Liver (tissue), 9 donors: ENCODE data around the gene TBC1D5. TPM values are rescaled to one million over a fixed set of nuclear protein-coding genes. Genes with fewer than 3 reads are reported as not detected.

Experiments used
- DNase-seq: peaks from one replicate; pipeline ENCODE4 v3.0.0-alpha.2; 2017; ENCODE audit warnings: low spot score
- H3K27ac ChIP-seq, 2 donors: one replicate each; pipeline ENCODE4 v1.7.0; 2013; ENCODE audit warnings: inconsistent platforms in 2 of 2, low read length in 2 of 2, control low read depth in 1 of 2, low read depth in 1 of 2, mild to moderate bottlenecking in 1 of 2
- H3K27me3 ChIP-seq, 4 donors: one replicate each; pipeline versions ENCODE4 v1.6.1 to v1.7.0; 2013; ENCODE audit warnings: low read length in 3 of 4, inconsistent platforms in 1 of 4, mild to moderate bottlenecking in 1 of 4, moderate library complexity in 1 of 4; ENCODE audit not compliant: control insufficient read depth in 4 of 4, insufficient read depth in 4 of 4
- H3K36me3 ChIP-seq, 4 donors: one replicate each; pipeline versions ENCODE4 v1.6.1 to v1.7.0; 2013; ENCODE audit warnings: low read length in 3 of 4, mild to moderate bottlenecking in 3 of 4, low read depth in 1 of 4, moderate library complexity in 1 of 4; ENCODE audit not compliant: control insufficient read depth in 4 of 4, insufficient read depth in 3 of 4
- H3K4me1 ChIP-seq, 4 donors: one replicate each; pipeline versions ENCODE4 v1.6.1 to v1.7.0; 2013; ENCODE audit warnings: low read length in 3 of 4, mild to moderate bottlenecking in 3 of 4, moderate library complexity in 1 of 4; ENCODE audit not compliant: control insufficient read depth in 4 of 4, insufficient read depth in 4 of 4
- H3K4me3 ChIP-seq, 3 donors: one replicate each; pipeline versions ENCODE4 v1.6.1 to v1.7.0; 2013; ENCODE audit warnings: low read length in 3 of 3, control low read depth in 1 of 3, low read depth in 1 of 3, mild to moderate bottlenecking in 1 of 3
- H3K9ac ChIP-seq, 2 donors: one replicate each; pipeline ENCODE4 v1.7.0; 2013; ENCODE audit warnings: low read length in 2 of 2, mild to moderate bottlenecking in 2 of 2, moderate library complexity in 2 of 2, control low read depth in 1 of 2, low read depth in 1 of 2
- H3K9me3 ChIP-seq, 4 donors: one replicate each; pipeline versions ENCODE4 v1.6.1 to v1.7.0; 2013; ENCODE audit warnings: low read length in 3 of 4; ENCODE audit not compliant: control insufficient read depth in 4 of 4
- EGR1 ChIP-seq, 2 donors: IDR thresholded peaks; 2 replicates each; pipeline ENCODE4 v1.6.1; 2016 to 2018; ENCODE audit warnings: antibody characterized with exemption in 2 of 2, low read depth in 2 of 2
- FOXA1 ChIP-seq: IDR thresholded peaks from 2 replicates; pipeline ENCODE4 v1.6.1; 2016; ENCODE audit warnings: antibody characterized with exemption
- FOXA2 ChIP-seq: IDR thresholded peaks from 2 replicates; pipeline ENCODE4 v1.6.1; 2016; ENCODE audit warnings: antibody characterized with exemption
- GABPA ChIP-seq, 2 donors: IDR thresholded peaks in 1 of 2; conservative IDR thresholded peaks in 1 of 2; 2 replicates each; pipeline ENCODE4 v1.6.1; 2016; ENCODE audit warnings: antibody characterized with exemption in 2 of 2, mild to moderate bottlenecking in 1 of 2, moderate library complexity in 1 of 2
- HNF4A ChIP-seq, 2 donors: conservative IDR thresholded peaks; 2 replicates each; pipeline ENCODE4 v1.6.1; 2016; ENCODE audit warnings: antibody characterized with exemption in 2 of 2, mild to moderate bottlenecking in 2 of 2
- HNF4G ChIP-seq: IDR thresholded peaks from 2 replicates; pipeline ENCODE4 v1.6.1; 2016; ENCODE audit warnings: antibody characterized with exemption
- JUND ChIP-seq, 2 donors: IDR thresholded peaks; 2 replicates each; pipeline ENCODE4 v1.6.1; 2016; ENCODE audit warnings: antibody characterized with exemption in 2 of 2
- NR2F2 ChIP-seq: IDR thresholded peaks from 2 replicates; pipeline ENCODE4 v1.6.1; 2016; ENCODE audit warnings: antibody characterized with exemption
- RAD21 ChIP-seq, 2 donors: IDR thresholded peaks; 2 replicates each; pipeline ENCODE4 v1.6.1; 2016; ENCODE audit warnings: antibody characterized with exemption in 2 of 2, mild to moderate bottlenecking in 2 of 2
- RXRA ChIP-seq, 2 donors: IDR thresholded peaks; 2 replicates each; pipeline ENCODE4 v1.6.1; 2017 to 2018; ENCODE audit warnings: antibody characterized with exemption in 2 of 2, mild to moderate bottlenecking in 1 of 2
- SP1 ChIP-seq: IDR thresholded peaks from 2 replicates; pipeline ENCODE4 v1.6.1; 2018; ENCODE audit warnings: antibody characterized with exemption, mild to moderate bottlenecking
- TAF1 ChIP-seq: conservative IDR thresholded peaks from 2 replicates; pipeline ENCODE4 v1.6.1; 2016; ENCODE audit warnings: antibody characterized with exemption, mild to moderate bottlenecking
- YY1 ChIP-seq: IDR thresholded peaks from 2 replicates; pipeline ENCODE4 v1.6.1; 2016; ENCODE audit warnings: antibody characterized with exemption, mild to moderate bottlenecking
- WGBS: extraction: QIAGEN DNeasy Blood & Tissue Kit; methylation state at CpG from one replicate; pipeline ENCODE4 v1.1.7; 2013; 5-methylcytosine and 5-hydroxymethylcytosine counted together
- polyA plus RNA-seq, 2 donors: library from polyadenylated mRNA; stranded (reverse) in 1 of 2; unstranded in 1 of 2; fragments of 200-250 nt in 1 of 2; fragments of >200 nt in 1 of 2; fragmentation: Nextera tagmentation in 1 of 2; extraction: Ambion mirVana in 1 of 2; gene quantifications; one replicate each; pipeline versions ENCODE4 v1.2.1 to v1.2.3, GENCODE V29; 2013 to 2015
- total RNA-seq, 2 donors: library from RNA; depleted of rRNA; stranded (reverse); fragments of >200 nt; gene quantifications; one replicate each; pipeline ENCODE4 v1.2.3, GENCODE V29; 2014
- TF ChIP-seq, protein P1 (sequence below): IDR thresholded peaks from 2 replicates; pipeline ENCODE4 v1.6.1; 2016; ENCODE audit warnings: antibody characterized with exemption, mild to moderate bottlenecking
- TF ChIP-seq, protein P2 (sequence below): IDR thresholded peaks from 2 replicates; pipeline ENCODE4 v1.6.1; 2016; ENCODE audit warnings: antibody characterized with exemption
- TF ChIP-seq, protein P3 (sequence below): IDR thresholded peaks from 2 replicates; pipeline ENCODE4 v1.6.1; 2016; ENCODE audit warnings: antibody characterized with exemption
- TF ChIP-seq, protein P4 (sequence below): IDR thresholded peaks from 2 replicates; pipeline ENCODE4 v1.6.1; 2016; ENCODE audit warnings: antibody characterized with exemption
- TF ChIP-seq, protein P5 (sequence below): fragments of 150-350 bp; IDR thresholded peaks from 2 replicates; pipeline ENCODE4 v1.5.1; 2017; ENCODE audit warnings: improper control_type of control experiment, low read depth, low read length; ENCODE audit not compliant: missing input control
- donor health status: healthy.
- donor health status: healthy.
- donor health status: healthy.
- donor health status: healthy.
- donor health status: healthy.

The TBC1D5 gene
- total and polyA plus RNA-seq, 4 donors, result 9.1 to 45.6 (median 25.6) TPM

DNA sequence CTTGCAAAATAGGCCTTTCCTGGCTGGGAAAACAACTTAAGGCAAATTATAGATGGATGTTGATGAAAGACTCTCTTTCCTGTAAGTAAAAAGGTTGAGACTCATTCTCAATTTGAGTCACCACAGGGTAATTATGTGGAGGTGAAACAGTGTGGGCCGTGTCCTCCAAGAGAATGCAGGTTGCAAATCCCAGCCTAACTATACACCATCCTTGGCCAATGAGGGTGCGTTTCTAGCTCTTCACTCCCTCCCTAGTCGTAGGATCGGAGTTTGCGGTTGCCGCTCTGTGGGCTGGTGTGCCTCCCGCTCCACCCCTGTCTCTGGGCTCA, 597.8 kb downstream of the TBC1D5 start (continued):
- TF ChIP-seq, protein P1, sequence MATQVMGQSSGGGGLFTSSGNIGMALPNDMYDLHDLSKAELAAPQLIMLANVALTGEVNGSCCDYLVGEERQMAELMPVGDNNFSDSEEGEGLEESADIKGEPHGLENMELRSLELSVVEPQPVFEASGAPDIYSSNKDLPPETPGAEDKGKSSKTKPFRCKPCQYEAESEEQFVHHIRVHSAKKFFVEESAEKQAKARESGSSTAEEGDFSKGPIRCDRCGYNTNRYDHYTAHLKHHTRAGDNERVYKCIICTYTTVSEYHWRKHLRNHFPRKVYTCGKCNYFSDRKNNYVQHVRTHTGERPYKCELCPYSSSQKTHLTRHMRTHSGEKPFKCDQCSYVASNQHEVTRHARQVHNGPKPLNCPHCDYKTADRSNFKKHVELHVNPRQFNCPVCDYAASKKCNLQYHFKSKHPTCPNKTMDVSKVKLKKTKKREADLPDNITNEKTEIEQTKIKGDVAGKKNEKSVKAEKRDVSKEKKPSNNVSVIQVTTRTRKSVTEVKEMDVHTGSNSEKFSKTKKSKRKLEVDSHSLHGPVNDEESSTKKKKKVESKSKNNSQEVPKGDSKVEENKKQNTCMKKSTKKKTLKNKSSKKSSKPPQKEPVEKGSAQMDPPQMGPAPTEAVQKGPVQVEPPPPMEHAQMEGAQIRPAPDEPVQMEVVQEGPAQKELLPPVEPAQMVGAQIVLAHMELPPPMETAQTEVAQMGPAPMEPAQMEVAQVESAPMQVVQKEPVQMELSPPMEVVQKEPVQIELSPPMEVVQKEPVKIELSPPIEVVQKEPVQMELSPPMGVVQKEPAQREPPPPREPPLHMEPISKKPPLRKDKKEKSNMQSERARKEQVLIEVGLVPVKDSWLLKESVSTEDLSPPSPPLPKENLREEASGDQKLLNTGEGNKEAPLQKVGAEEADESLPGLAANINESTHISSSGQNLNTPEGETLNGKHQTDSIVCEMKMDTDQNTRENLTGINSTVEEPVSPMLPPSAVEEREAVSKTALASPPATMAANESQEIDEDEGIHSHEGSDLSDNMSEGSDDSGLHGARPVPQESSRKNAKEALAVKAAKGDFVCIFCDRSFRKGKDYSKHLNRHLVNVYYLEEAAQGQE, result no peak
- no peak for TF ChIP-seq HNF4G

DNA sequence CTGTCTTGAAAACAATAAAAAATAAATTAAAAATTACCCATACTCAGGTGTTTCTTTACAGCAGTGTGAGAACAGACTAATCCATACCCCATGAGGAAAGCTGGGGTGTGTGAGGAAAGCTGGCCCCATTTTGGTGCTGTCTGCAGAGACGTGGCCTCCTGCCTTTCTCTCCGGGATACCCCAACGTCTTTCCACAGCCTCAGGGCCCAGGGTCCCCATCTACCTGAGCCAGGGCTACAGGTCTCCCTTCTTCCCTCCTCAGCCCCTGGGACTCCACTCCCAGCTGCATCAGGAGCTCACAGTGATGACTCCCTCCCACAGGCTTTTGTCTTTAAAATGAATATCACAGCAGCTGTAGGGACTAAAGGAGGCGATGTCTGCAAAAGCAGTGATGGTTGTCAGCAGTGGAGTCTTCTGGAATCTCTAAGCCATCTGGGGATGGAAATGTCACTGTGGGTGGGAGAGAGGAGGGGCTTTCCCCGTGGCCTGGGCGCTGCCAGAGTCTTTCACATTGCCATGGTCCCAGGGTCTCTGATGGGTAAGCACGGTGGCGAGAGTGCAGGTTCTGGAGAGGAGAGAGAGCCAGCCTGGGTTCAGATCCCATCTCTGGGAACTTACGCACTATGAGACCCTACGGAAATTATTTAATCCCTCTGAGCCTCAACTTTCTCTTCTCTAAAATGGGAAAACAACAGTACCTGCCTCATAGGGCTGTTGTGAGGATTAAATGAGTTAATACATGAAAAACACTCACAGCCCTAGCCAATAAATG, 598.4 kb downstream of the TBC1D5 start:
- Histone ChIP-seq H3K27me3 (no peaks in the 10 kb centered on the region), H3K4me1 (no peaks in the 10 kb centered on the region), H3K4me3 (no peak overlapping the region), H3K9me3 (no peaks in the 10 kb centered on the region), H3K9ac (no peak overlapping the region), H3K27ac (no peak overlapping the region), H3K36me3 (no peaks in the 10 kb centered on the region)
- no peak for DNase-seq
- WGBS, result 88% methylated on average over 10 of the region's 10 CpGs
- TF ChIP-seq, protein P2, sequence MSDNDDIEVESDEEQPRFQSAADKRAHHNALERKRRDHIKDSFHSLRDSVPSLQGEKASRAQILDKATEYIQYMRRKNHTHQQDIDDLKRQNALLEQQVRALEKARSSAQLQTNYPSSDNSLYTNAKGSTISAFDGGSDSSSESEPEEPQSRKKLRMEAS, result no peak
- no peak for TF ChIP-seq YY1
- no peak for TF ChIP-seq JUND (IDR thresholded peaks at IDR 0.05)
- TF ChIP-seq RXRA (IDR thresholded peaks at IDR 0.05), result no peak
- no peak for TF ChIP-seq FOXA1
- TF ChIP-seq RAD21 (IDR thresholded peaks at IDR 0.05), result no peak
- TF ChIP-seq, protein P3, sequence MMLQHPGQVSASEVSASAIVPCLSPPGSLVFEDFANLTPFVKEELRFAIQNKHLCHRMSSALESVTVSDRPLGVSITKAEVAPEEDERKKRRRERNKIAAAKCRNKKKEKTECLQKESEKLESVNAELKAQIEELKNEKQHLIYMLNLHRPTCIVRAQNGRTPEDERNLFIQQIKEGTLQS, result no peak
- TF ChIP-seq, protein P1, result no peak
- TF ChIP-seq HNF4A (conservative IDR thresholded peaks at IDR 0.05), result no peak
- no peak for TF ChIP-seq FOXA2
- no peak for TF ChIP-seq GABPA (IDR thresholded peaks at IDR 0.05 in 1 of 2, conservative IDR thresholded peaks at IDR 0.05 in 1 of 2)
- no peak for TF ChIP-seq HNF4G
- TF ChIP-seq, protein P4, sequence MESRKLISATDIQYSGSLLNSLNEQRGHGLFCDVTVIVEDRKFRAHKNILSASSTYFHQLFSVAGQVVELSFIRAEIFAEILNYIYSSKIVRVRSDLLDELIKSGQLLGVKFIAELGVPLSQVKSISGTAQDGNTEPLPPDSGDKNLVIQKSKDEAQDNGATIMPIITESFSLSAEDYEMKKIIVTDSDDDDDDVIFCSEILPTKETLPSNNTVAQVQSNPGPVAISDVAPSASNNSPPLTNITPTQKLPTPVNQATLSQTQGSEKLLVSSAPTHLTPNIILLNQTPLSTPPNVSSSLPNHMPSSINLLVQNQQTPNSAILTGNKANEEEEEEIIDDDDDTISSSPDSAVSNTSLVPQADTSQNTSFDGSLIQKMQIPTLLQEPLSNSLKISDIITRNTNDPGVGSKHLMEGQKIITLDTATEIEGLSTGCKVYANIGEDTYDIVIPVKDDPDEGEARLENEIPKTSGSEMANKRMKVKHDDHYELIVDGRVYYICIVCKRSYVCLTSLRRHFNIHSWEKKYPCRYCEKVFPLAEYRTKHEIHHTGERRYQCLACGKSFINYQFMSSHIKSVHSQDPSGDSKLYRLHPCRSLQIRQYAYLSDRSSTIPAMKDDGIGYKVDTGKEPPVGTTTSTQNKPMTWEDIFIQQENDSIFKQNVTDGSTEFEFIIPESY, result no peak
- TF ChIP-seq, protein P5, sequence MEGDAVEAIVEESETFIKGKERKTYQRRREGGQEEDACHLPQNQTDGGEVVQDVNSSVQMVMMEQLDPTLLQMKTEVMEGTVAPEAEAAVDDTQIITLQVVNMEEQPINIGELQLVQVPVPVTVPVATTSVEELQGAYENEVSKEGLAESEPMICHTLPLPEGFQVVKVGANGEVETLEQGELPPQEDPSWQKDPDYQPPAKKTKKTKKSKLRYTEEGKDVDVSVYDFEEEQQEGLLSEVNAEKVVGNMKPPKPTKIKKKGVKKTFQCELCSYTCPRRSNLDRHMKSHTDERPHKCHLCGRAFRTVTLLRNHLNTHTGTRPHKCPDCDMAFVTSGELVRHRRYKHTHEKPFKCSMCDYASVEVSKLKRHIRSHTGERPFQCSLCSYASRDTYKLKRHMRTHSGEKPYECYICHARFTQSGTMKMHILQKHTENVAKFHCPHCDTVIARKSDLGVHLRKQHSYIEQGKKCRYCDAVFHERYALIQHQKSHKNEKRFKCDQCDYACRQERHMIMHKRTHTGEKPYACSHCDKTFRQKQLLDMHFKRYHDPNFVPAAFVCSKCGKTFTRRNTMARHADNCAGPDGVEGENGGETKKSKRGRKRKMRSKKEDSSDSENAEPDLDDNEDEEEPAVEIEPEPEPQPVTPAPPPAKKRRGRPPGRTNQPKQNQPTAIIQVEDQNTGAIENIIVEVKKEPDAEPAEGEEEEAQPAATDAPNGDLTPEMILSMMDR, result no peak
- TF ChIP-seq SP1, result no peak
- TF ChIP-seq EGR1 (IDR thresholded peaks at IDR 0.05; ENCODE audit: low read depth in 2 of 2), result no peak
- no peak for TF ChIP-seq TAF1
- no peak for TF ChIP-seq NR2F2
